Mesendoderm (in vitro differentiated cells): ENCODE results near the gene C1QL4.
A peak's percentile ranks its signal among the peaks of the same experiment; 100 is the strongest.
"Not testable (repeated sequence)": the region's sequence is repeated elsewhere in the genome, so short reads cannot be mapped to it uniquely, and the experiment has no call there.

Source experiments
- DNase-seq: peaks from one replicate; pipeline ENCODE4 v3.0.0; 2013
- H2AK5ac ChIP-seq: 2 replicates; pipeline ENCODE4 v1.6.1; 2013; ENCODE audit warnings: low read length, inconsistent platforms
- H2BK120ac ChIP-seq: 2 replicates; pipeline ENCODE4 v1.6.1; 2013; ENCODE audit warnings: low read depth, mild to moderate bottlenecking, low read length, moderate library complexity, mixed read lengths
- H2BK15ac ChIP-seq: replicated peaks from 2 replicates; pipeline ENCODE4 v1.6.1; 2013; ENCODE audit warnings: low read depth, mild to moderate bottlenecking, moderate library complexity
- H2BK5ac ChIP-seq: 2 replicates; pipeline ENCODE4 v1.6.1; 2013; ENCODE audit warnings: low read length, inconsistent platforms
- H3K18ac ChIP-seq: 2 replicates; pipeline ENCODE4 v1.6.1; 2013; ENCODE audit warnings: mild to moderate bottlenecking, low read length, mixed read lengths
- H3K23ac ChIP-seq: one replicate; pipeline ENCODE4 v1.6.1; 2013; ENCODE audit warnings: low read length
- H3K27ac ChIP-seq: 2 replicates; pipeline ENCODE4 v1.5.1; 2013; ENCODE audit warnings: low read depth, mild to moderate bottlenecking, inconsistent platforms, low read length, moderate library complexity
- H3K27me3 ChIP-seq: 2 replicates; pipeline ENCODE4 v1.6.1; 2013; ENCODE audit warnings: low read length, control low read depth, mild to moderate bottlenecking, inconsistent platforms; ENCODE audit not compliant: insufficient read depth, poor library complexity
- H3K36me3 ChIP-seq: 2 replicates; pipeline ENCODE4 v1.6.1; 2013; ENCODE audit warnings: low read length, inconsistent platforms; ENCODE audit not compliant: control insufficient read depth, insufficient read depth
- H3K4ac ChIP-seq: one replicate; pipeline ENCODE4 v1.6.1; 2013; ENCODE audit warnings: low read depth, mild to moderate bottlenecking, low read length, moderate library complexity
- H3K4me1 ChIP-seq: 2 replicates; pipeline ENCODE4 v1.6.1; 2013; ENCODE audit warnings: low read depth, low read length, inconsistent platforms; ENCODE audit not compliant: control insufficient read depth
- H3K4me2 ChIP-seq: 2 replicates; pipeline ENCODE4 v1.6.1; 2013; ENCODE audit warnings: low read length
- H3K4me3 ChIP-seq: 2 replicates; pipeline ENCODE4 v1.5.1; 2013; ENCODE audit warnings: mild to moderate bottlenecking, low read length
- H3K56ac ChIP-seq: one replicate; pipeline ENCODE4 v1.6.1; 2013; ENCODE audit warnings: low read length
- H3K79me1 ChIP-seq: 2 replicates; pipeline ENCODE4 v1.6.1; 2013; ENCODE audit warnings: low read length, inconsistent platforms
- H3K79me2 ChIP-seq: 2 replicates; pipeline ENCODE4 v1.6.1; 2013; ENCODE audit warnings: mild to moderate bottlenecking, low read length; ENCODE audit not compliant: control insufficient read depth, insufficient read depth
- H3K9ac ChIP-seq: 2 replicates; pipeline ENCODE4 v1.6.1; 2013; ENCODE audit warnings: low read length, inconsistent platforms
- H4K5ac ChIP-seq: one replicate; pipeline ENCODE4 v1.6.1; 2013; ENCODE audit warnings: low read length
- H4K8ac ChIP-seq: one replicate; pipeline ENCODE4 v1.6.1; 2013; ENCODE audit warnings: low read depth, mild to moderate bottlenecking, control low read depth, low read length, moderate library complexity
- WGBS: extraction: QIAGEN DNeasy Blood & Tissue Kit; methylation state at CpG from one replicate; pipeline ENCODE4 v1.1.7; 2013; ENCODE audit warnings: low lambda C conversion rate, missing lambda C conversion rate; ENCODE audit not compliant: insufficient coverage; ENCODE audit errors: extremely low coverage; 5-methylcytosine and 5-hydroxymethylcytosine counted together

C1QL4 gene

GRCh38 chr12:49287876-49288275 is 49.1 kb downstream of the C1QL4 start:
- H3K9ac ChIP-seq, result no peak overlapping the region
- H3K56ac ChIP-seq, result no peak overlapping the region
- H3K4me2 ChIP-seq, result no peak overlapping the region
- H3K4ac ChIP-seq, result no peak overlapping the region
- no peak overlapping the region for H2BK15ac ChIP-seq
- no peak overlapping the region for H2AK5ac ChIP-seq
- no peaks in the 10 kb centered on the region for H3K27me3 ChIP-seq
- no peaks in the 10 kb centered on the region for H3K79me1 ChIP-seq
- no peak for DNase-seq
- no peak overlapping the region for H3K18ac ChIP-seq
- no peak overlapping the region for H4K8ac ChIP-seq
- no peaks in the 10 kb centered on the region for H3K36me3 ChIP-seq
- no CpG with 5 or more reads among the region's 6 CpGs for WGBS
- H3K27ac ChIP-seq, result no peak overlapping the region
- H2BK120ac ChIP-seq, result no peak overlapping the region
- H4K5ac ChIP-seq, result no peak overlapping the region
- H3K4me1 ChIP-seq, result no peaks in the 10 kb centered on the region
- H2BK5ac ChIP-seq, result no peak overlapping the region
- H3K23ac ChIP-seq, result no peak overlapping the region
- no peak overlapping the region for H3K4me3 ChIP-seq
- H3K79me2 ChIP-seq, result no peaks in the 10 kb centered on the region

- Histone ChIP-seq H3K27ac (no peak overlapping the region), H2BK15ac (no peak overlapping the region), H2BK5ac (no peak overlapping the region), H4K5ac (no peak overlapping the region), H3K79me1 (no peaks in the 10 kb centered on the region), H3K36me3 (no peaks in the 10 kb centered on the region), H3K9ac (no peak overlapping the region), H4K8ac (no peak overlapping the region), H3K4me1 (no peaks in the 10 kb centered on the region), H3K23ac (no peak overlapping the region), H3K4me2 (no peak overlapping the region), H2BK120ac (no peak overlapping the region), H2AK5ac (no peak overlapping the region), H3K27me3 (no peaks in the 10 kb centered on the region), H3K18ac (no peak overlapping the region), H3K4ac (no peak overlapping the region), H3K56ac (no peak overlapping the region), H3K4me3 (no peak overlapping the region), H3K79me2 (no peaks in the 10 kb centered on the region)
- no peak for DNase-seq
- WGBS, result no CpG with 5 or more reads among the region's 4 CpGs
Observed at GRCh38 chr12:49284672-49285071, 52.3 kb downstream of the C1QL4 start.

- Histone ChIP-seq H3K9ac (no peak overlapping the region), H3K56ac (no peak overlapping the region), H4K8ac (no peak overlapping the region), H2BK15ac (no peak overlapping the region), H2BK120ac (no peak overlapping the region), H3K27ac (no peak overlapping the region), H3K79me1 (no peaks in the 10 kb centered on the region), H3K27me3 (no peaks in the 10 kb centered on the region), H2AK5ac (no peak overlapping the region), H3K23ac (no peak overlapping the region), H3K4me2 (no peak overlapping the region), H4K5ac (no peak overlapping the region), H3K4me3 (no peak overlapping the region), H2BK5ac (no peak overlapping the region), H3K4ac (no peak overlapping the region), H3K79me2 (no peaks in the 10 kb centered on the region), H3K4me1 (no peaks in the 10 kb centered on the region), H3K36me3 (no peaks in the 10 kb centered on the region), H3K18ac (no peak overlapping the region)
- no peak for DNase-seq
- WGBS, result no CpG with 5 or more reads among the region's 25 CpGs
Observed at GRCh38 chr12:49283541-49284429, 53.2 kb downstream of the C1QL4 start.

- not testable (repeated sequence) for H3K79me1 ChIP-seq, H3K79me2 ChIP-seq, H3K4me2 ChIP-seq, H3K4me1 ChIP-seq, H3K18ac ChIP-seq, H3K27ac ChIP-seq, H2AK5ac ChIP-seq, H3K36me3 ChIP-seq, H2BK120ac ChIP-seq, H3K9ac ChIP-seq, H2BK5ac ChIP-seq, H3K23ac ChIP-seq, DNase-seq, H3K27me3 ChIP-seq, H3K4ac ChIP-seq, H3K4me3 ChIP-seq, H2BK15ac ChIP-seq, H4K5ac ChIP-seq, H4K8ac ChIP-seq
- no CpG with 5 or more reads among the region's 6 CpGs for WGBS
- H3K56ac ChIP-seq, result peak overlapping the region; percentile 42
Observed at GRCh38 chr12:49282740-49283375, 54.1 kb downstream of the C1QL4 start.
